ENCODE data around the gene NR4A2. TPM values are rescaled to one million over a fixed set of nuclear protein-coding genes. Genes with fewer than 3 reads are reported as not detected.

The NR4A2 gene
- total and polyA plus RNA-seq, 2 donors (not counting 3 experiments of a cell fraction or from before 2014, with no cell fraction given), result 1.0 to 1.9 TPM

- peak overlapping the region; percentile 48 to 72 (median 58) for H3K4me3 ChIP-seq (replicated peaks in 1 of 3; ENCODE audit: insufficient read depth in 1 of 3, low read depth in 1 of 3, low read length in 3 of 3)
- dilution Hi-C loops (cut with MboI; ENCODE audit: extremely low pct_ligation_motif_present, low sequenced_read_pairs) (no loop called here), intact Hi-C loops (cut with micrococcal nuclease) (loop anchor here (1.0 to 10.0 kb wide), 5 partner anchors 7 to 851 kb away; partner anchors contain the start of gene GPD2)
- H2AFZ ChIP-seq (ENCODE audit: low read depth, low read length), result peak overlapping the region; percentile 47
- DNase-seq (ENCODE audit: low read depth, low spot score) (peak; percentile 83), FAIRE-seq (peak; percentile 84)
- ChIA-PET CTCF (interaction anchor here (0.8 to 1.5 kb wide), 4 partner anchors 9 to 959 kb away, joined by 3 to 5 read pairs (median 4); no protein-coding TSS in a partner anchor), POLR2A (interaction anchor here (4.5 kb wide), 1 partner anchor 11 kb away, joined by 20 read pairs; no protein-coding TSS in a partner anchor)
- TF ChIP-seq MAX (IDR thresholded peaks at IDR 0.05; ENCODE audit: insufficient read depth, insufficient read length) (no peak), POLR2AphosphoS5 (IDR thresholded peaks at IDR 0.05; ENCODE audit: insufficient read depth, low read depth, low read length) (no peak), CTCF (IDR thresholded peaks at IDR 0.05; ENCODE audit: extremely low read depth in 1 of 2, insufficient read depth in 1 of 2, low read depth in 1 of 2, low read length in 2 of 2) (no peak), MYC (IDR thresholded peaks at IDR 0.05; ENCODE audit: low read depth, low read length) (no peak), POLR2A (IDR thresholded peaks at IDR 0.05; ENCODE audit: low read depth, low read length) (no peak), EZH2 (IDR thresholded peaks at IDR 0.05; ENCODE audit: borderline replicate concordance, low read depth, low read length, severe bottlenecking) (no peak)
- H3K4me1 ChIP-seq (ENCODE audit: control insufficient read depth, extremely low read depth, insufficient read depth, low read length), result peaks cover 14% of the 10 kb centered on the region
- H4K20me1 ChIP-seq (replicated peaks; ENCODE audit: control insufficient read depth, extremely low read depth, insufficient read depth, low read length), result no peaks in the 10 kb centered on the region
- peak overlapping the region; percentile 65 for H3K27ac ChIP-seq (ENCODE audit: insufficient read depth, low read depth, low read length)
- peaks cover 3 to 14% of the 10 kb centered on the region in 2 experiments for H3K27me3 ChIP-seq (ENCODE audit: control insufficient read depth in 2 of 2, insufficient read depth in 2 of 2, low read length in 2 of 2)
- H3K9ac ChIP-seq (replicated peaks; ENCODE audit: extremely low read depth, insufficient read depth, low read length), result peak overlapping the region; percentile 96
- no peaks in the 10 kb centered on the region for H3K9me3 ChIP-seq (replicated peaks; ENCODE audit: control insufficient read depth, insufficient read depth, low read length)
- H3K36me3 ChIP-seq (ENCODE audit: control insufficient read depth in 2 of 2, extremely low read depth in 1 of 2, insufficient read depth in 2 of 2, low read length in 2 of 2), result no peaks in the 10 kb centered on the region
- no peaks in the 10 kb centered on the region for H3K9me1 ChIP-seq (replicated peaks; ENCODE audit: control insufficient read depth, extremely low read depth, insufficient read depth, low read length)
- peak overlapping the region; percentile 91 for H3K4me2 ChIP-seq (ENCODE audit: insufficient read depth, low read length)
- BruUV-seq (replicated peaks), result no TSS peak
- no peaks in the 10 kb centered on the region for H3K79me2 ChIP-seq (ENCODE audit: control insufficient read depth, insufficient read depth, low read length)
Measured at GRCh38 chr2:156331572-156332283, 793 bp downstream of the NR4A2 start.

All from endothelial cell of umbilical vein (primary cell).